GM12875 (cell line): ENCODE data around the gene C1orf94.

Experiments
- H3K4me3 ChIP-seq: one replicate; pipeline ENCODE4 v1.5.1; 2011; ENCODE audit warnings: low read depth, low read length, control low read depth
- CTCF ChIP-seq: IDR thresholded peaks from 2 replicates; pipeline ENCODE4 v1.5.1; 2011; ENCODE audit warnings: low read depth, mild to moderate bottlenecking, control low read depth, inconsistent platforms, low read length, moderate library complexity, borderline replicate concordance; ENCODE audit not compliant: insufficient read depth

Gene C1orf94

GRCh38 chr1:34213956-34214355 is 37.2 kb downstream of the C1orf94 start:
- TF ChIP-seq CTCF: no peak
- H3K4me3 ChIP-seq: no peak overlapping the region

DNA sequence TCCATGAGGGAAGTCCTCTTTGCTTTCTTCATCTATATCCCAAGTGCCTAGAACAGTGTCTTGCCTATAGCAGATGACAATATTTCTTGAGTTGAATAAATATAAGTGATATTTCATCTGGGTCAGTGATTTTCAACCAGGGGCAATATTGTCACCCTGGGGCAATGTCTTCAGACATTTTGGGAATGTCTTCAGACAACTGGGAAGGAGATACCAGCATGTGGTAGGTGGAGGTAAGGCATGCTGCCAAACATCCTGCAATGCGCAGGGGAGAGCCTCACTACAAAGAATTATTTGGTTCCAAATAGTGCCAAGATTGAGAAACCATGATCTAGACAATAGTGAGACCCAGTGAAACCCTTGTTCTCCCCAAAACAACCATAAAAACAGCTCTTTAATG is 54.7 kb downstream of the C1orf94 start:
- H3K4me3 ChIP-seq: no peak overlapping the region
- TF ChIP-seq CTCF: no peak

GRCh38 chr1:34235594-34235993 is 58.9 kb downstream of the C1orf94 start:
- no peak for TF ChIP-seq CTCF
- H3K4me3 ChIP-seq: no peak overlapping the region

DNA sequence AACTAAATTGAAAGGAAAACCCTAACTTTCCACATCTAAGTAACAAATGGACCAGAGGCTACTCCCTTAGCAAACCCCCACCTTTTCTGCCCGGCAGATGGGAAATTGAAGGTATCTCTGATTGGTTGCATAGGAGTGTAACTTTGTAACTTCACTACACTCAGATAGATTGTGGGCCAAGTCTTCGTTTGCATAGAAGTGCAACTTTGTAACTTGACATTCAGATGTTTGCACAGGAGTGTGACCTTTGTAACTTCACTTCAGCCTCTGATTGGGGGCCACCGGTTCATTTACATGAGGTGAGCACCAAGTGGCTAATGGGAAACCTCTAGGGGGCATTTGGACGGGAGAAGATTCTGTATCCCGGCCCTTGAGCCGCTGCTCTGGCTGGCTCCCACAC is 59.4 kb downstream of the C1orf94 start:
- no peak overlapping the region for H3K4me3 ChIP-seq
- no peak for TF ChIP-seq CTCF

- TF ChIP-seq CTCF: no peak
Observed at GRCh38 chr1:34237151-34237815, 60.6 kb downstream of the C1orf94 start.

GRCh38 chr1:34245967-34246366 is 69.3 kb downstream of the C1orf94 start:
- H3K4me3 ChIP-seq: no peak overlapping the region
- no peak for TF ChIP-seq CTCF

More at GRCh38 chr1:34237151-34237815, 60.6 kb downstream of the C1orf94 start:
- H3K4me3 ChIP-seq: no peak overlapping the region

DNA sequence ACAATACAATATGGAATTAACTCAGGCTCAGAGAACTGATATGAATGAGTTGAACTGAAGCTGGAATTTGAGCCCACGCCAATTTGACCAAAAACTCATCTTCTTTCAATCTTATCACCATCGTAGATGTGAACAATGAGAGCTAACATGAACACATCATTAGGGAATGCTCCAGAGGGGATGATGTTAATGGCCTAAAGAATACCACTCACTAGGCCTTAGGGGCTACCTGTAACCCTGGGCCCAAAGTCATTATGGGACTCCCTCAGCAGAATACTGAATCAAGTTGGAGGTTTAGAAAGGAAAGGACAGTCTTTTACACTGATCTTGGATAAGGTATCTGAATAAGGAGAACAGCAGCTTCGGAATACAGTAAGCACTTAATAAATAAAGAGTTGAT is 73.6 kb downstream of the C1orf94 start:
- H3K4me3 ChIP-seq: no peak overlapping the region
- no peak for TF ChIP-seq CTCF
